Fibroblast of the aortic adventitia (primary cell): Measurements from ENCODE around the gene GABRA5. TPM values are rescaled to one million over a fixed set of nuclear protein-coding genes. Genes with fewer than 3 reads are reported as not detected.

Experiments
- DNase-seq: peaks from one replicate; pipeline ENCODE4 v3.0.0-alpha.2; 2010; ENCODE audit warnings: low read depth
- H3K4me3 ChIP-seq: 2 replicates; pipeline ENCODE4 v1.5.1; 2011; ENCODE audit warnings: low read depth, mild to moderate bottlenecking, control low read depth, low read length, moderate library complexity
- CTCF ChIP-seq: IDR thresholded peaks from 2 replicates; pipeline ENCODE4 v1.5.1; 2011; ENCODE audit warnings: mild to moderate bottlenecking, low read length, control low read depth, inconsistent platforms; ENCODE audit not compliant: insufficient read depth
- total RNA-seq: library from RNA; depleted of rRNA; stranded (reverse); fragments of >200 nt; gene quantifications from 2 replicates; pipeline ENCODE4 v1.2.3, GENCODE V29; 2012; ENCODE audit warnings: low replicate concordance

Gene GABRA5
- total RNA-seq, 1 donor: not detected

DNA sequence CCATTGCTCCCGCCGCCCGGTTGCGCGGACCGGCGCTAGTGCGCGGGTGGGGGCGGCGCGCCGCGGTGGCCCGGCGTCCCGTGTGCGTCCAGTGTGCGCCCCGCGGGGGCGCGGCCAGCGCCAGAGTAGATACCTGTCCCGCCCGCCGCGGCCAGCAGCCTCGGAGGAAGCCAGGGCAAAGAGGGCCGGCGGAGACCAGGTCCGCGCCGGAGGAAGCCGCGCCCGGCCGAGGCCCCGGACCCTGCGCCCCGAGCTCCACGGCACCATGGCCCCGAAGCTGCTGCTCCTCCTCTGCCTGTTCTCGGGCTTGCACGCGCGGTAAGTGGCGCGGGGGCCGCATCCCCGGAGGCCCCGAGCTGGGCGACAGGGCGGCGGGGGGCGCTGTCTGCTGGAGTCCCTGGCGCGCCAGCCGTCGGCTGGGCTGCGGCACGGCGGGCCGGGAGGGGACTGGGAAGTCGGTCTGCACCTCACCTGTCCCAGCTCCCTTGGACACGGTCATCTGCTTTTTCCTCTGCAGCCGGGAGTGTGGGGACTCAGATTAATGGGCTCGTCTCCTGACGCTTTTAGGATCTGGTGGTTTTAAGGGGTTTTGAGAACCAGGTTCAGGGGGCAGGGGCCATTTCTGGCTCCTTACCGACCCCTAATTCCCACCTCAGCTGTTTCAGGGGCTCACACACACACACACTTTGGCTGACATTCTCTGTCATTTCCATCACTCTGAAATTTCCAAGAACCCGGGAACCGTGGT, 104.6 kb downstream of the GABRA5 start:
- no peak overlapping the region for H3K4me3 ChIP-seq
- no peak for TF ChIP-seq CTCF
- no peak for DNase-seq

DNA sequence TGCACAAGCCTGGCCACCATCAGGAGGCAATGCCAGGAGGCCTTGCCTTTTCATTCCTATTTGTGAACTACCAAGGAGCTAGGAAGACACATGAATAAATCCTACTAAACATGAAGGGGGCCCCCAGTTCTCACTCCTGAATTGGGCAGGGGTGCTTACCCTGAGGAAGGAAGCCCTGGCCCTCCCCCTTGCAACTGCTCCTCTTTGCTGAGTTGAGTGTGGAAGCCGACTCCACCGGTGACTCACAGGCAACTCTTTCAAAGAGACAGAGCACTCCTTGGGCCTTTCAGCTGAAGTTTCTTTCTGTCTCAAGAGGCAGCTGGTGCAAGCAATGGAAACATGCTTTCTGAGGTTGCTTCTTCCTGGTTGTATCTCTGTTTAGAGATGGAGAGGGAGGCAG, 105.8 kb downstream of the GABRA5 start:
- H3K4me3 ChIP-seq: no peak overlapping the region
- DNase-seq: no peak
- TF ChIP-seq CTCF: no peak

DNA sequence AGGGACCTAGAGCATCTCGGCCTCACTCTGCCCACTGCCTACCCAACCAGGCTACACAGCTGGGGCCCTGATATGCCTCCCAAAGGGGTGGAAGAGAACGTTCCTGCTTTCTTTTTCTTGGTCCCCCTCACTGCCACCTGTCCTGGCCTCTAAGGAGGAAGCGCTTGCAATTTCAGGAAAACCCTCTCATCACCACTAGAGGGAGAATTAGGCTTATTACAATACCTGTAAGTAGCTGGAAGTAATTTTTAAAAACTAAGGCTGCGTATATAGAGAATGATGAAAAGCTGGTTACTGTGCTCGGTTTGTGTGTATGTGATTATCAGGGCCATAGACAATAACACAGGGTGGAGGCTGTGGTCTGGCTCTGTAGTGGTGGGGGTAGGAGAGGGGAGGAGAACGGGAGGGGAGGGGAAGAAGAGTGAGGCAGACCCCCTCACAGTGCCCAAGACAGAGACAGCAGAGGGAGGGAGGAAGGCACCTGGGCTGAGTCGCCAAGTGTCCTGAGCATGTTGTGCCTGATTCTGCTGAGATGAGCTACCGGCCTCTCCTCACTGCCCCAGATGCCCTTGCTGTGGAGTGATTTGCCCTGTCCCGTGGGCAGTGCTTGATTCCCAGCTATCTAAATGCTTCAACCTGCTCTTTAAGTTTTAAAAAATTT, 107.4 kb downstream of the GABRA5 start:
- DNase-seq: peak; percentile 19
- peak; percentile 40 for TF ChIP-seq CTCF
- H3K4me3 ChIP-seq: no peak overlapping the region

DNA sequence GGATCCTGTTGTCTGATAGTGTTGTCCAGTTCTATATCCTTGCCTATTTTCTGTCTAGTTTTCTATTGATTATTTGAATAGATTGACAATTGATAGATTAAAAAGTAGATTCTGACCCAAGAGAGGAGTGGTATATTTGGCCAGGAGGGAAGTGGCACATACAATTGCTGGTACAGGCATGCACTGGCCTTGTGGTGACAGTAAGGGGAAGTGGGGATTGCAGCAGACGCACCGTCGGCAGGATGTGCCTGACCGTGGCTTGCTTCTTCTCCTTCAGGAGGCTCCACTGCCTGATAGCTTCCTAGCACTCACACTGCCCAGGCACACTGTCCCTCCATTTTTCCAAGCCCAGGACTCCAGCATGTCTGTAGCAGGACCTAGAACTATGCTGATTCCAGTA, 114.6 kb downstream of the GABRA5 start:
- no peak for DNase-seq
- no peak for TF ChIP-seq CTCF
- no peak overlapping the region for H3K4me3 ChIP-seq

- no peak for DNase-seq
- TF ChIP-seq CTCF: no peak
- H3K4me3 ChIP-seq: no peak overlapping the region
Observed at GRCh38 chr15:26983822-26984221, 117.0 kb downstream of the GABRA5 start.

DNA sequence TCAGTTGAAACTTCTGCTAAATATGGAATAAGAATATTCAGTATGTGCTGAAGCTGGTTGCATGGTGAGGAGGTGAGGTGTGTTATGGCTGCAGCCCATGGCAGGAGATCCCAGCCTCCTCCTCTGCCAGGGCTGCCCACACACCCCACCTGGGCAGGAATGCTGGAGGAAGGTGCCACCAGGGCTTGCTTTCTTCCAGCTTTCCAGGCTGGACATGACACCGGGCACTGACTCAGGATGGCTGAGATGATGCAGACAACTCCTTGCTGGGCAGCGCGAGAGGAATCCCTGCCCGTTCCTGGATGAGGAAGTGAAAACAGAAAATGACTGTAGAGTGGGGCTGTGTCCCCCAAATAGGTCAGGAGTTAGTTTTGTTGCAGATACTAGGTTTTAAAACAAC, 118.2 kb downstream of the GABRA5 start:
- TF ChIP-seq CTCF: no peak
- no peak overlapping the region for H3K4me3 ChIP-seq
- no peak for DNase-seq
